ENCODE data around the gene COTL1. TPM values are rescaled to one million over a fixed set of nuclear protein-coding genes. Genes with fewer than 3 reads are reported as not detected.

COTL1 gene
- total and polyA plus RNA-seq, 2 of the 13 experiments (the other 11 are each of a cell fraction or from before 2014, with no cell fraction given) = 8.7 to 16.9 TPM

- TF ChIP-seq RFX3 (CRISPR knock-in tag; IDR thresholded peaks at IDR 0.05) (no peak), ZNF343 (CRISPR knock-in tag; IDR thresholded peaks at IDR 0.05) (no peak), BCL6 (CRISPR knock-in tag; IDR thresholded peaks at IDR 0.05) (peak; percentile 44; the same call in 1 of the 2 replicates), HNRNPL (IDR thresholded peaks at IDR 0.05; ENCODE audit: low read depth, low read length) (no peak), ZBTB7A (CRISPR knock-in tag; IDR thresholded peaks at IDR 0.05) (no peak), ZMYM2 (CRISPR knock-in tag; IDR thresholded peaks at IDR 0.05) (no peak), MEIS2 (CRISPR knock-in tag; IDR thresholded peaks at IDR 0.05) (no peak), TERF1 (CRISPR knock-in tag; IDR thresholded peaks at IDR 0.05) (no peak), SP5 (CRISPR knock-in tag; IDR thresholded peaks at IDR 0.05; ENCODE audit: borderline replicate concordance, low read depth) (no peak), ZKSCAN8 (CRISPR knock-in tag; IDR thresholded peaks at IDR 0.05; ENCODE audit: borderline replicate concordance) (no peak), SAP130 (CRISPR knock-in tag; IDR thresholded peaks at IDR 0.05; ENCODE audit: low read depth) (peak; percentile 13; the same call in 1 of the 2 replicates), ZNF160 (CRISPR knock-in tag; IDR thresholded peaks at IDR 0.05) (no peak), MEF2D (CRISPR knock-in tag; IDR thresholded peaks at IDR 0.05) (no peak), NRL (CRISPR knock-in tag; IDR thresholded peaks at IDR 0.05; ENCODE audit: borderline replicate concordance) (peak; percentile 33; the same call in 1 of the 2 replicates), HDAC6 (IDR thresholded peaks at IDR 0.05; ENCODE audit: low read depth, low read length) (no peak), TFDP1 (CRISPR knock-in tag; IDR thresholded peaks at IDR 0.05; ENCODE audit: borderline replicate concordance) (no peak), ZNF724P (CRISPR knock-in tag; IDR thresholded peaks at IDR 0.05; ENCODE audit: borderline replicate concordance) (no peak), SRY (CRISPR knock-in tag; IDR thresholded peaks at IDR 0.05) (no peak), ZNF205 (CRISPR knock-in tag; IDR thresholded peaks at IDR 0.05) (no peak), MATR3 (CRISPR knock-in tag; IDR thresholded peaks at IDR 0.05) (no peak)
- TF ChIP-seq, protein P1, sequence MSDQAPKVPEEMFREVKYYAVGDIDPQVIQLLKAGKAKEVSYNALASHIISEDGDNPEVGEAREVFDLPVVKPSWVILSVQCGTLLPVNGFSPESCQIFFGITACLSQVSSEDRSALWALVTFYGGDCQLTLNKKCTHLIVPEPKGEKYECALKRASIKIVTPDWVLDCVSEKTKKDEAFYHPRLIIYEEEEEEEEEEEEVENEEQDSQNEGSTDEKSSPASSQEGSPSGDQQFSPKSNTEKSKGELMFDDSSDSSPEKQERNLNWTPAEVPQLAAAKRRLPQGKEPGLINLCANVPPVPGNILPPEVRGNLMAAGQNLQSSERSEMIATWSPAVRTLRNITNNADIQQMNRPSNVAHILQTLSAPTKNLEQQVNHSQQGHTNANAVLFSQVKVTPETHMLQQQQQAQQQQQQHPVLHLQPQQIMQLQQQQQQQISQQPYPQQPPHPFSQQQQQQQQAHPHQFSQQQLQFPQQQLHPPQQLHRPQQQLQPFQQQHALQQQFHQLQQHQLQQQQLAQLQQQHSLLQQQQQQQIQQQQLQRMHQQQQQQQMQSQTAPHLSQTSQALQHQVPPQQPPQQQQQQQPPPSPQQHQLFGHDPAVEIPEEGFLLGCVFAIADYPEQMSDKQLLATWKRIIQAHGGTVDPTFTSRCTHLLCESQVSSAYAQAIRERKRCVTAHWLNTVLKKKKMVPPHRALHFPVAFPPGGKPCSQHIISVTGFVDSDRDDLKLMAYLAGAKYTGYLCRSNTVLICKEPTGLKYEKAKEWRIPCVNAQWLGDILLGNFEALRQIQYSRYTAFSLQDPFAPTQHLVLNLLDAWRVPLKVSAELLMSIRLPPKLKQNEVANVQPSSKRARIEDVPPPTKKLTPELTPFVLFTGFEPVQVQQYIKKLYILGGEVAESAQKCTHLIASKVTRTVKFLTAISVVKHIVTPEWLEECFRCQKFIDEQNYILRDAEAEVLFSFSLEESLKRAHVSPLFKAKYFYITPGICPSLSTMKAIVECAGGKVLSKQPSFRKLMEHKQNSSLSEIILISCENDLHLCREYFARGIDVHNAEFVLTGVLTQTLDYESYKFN (CRISPR knock-in tag; conservative IDR thresholded peaks at IDR 0.05) = no peak
- TF ChIP-seq, protein P2, sequence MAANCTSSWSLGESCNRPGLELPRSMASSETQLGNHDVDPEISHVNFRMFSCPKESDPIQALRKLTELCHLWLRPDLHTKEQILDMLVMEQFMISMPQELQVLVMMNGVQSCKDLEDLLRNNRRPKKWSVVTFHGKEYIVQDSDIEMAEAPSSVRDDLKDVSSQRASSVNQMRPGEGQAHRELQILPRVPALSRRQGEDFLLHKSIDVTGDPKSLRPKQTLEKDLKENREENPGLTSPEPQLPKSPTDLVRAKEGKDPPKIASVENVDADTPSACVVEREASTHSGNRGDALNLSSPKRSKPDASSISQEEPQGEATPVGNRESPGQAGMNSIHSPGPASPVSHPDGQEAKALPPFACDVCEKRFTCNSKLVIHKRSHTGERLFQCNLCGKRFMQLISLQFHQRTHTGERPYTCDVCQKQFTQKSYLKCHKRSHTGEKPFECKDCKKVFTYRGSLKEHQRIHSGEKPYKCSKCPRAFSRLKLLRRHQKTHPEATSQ (CRISPR knock-in tag; IDR thresholded peaks at IDR 0.05; ENCODE audit: borderline replicate concordance) = no peak
Observed at GRCh38 chr16:84633622-84634021, 15.7 kb upstream of the COTL1 start (continued).
